HepG2 (cell line): ENCODE results near the gene LZTS2. TPM values are rescaled to one million over a fixed set of nuclear protein-coding genes. Genes with fewer than 3 reads are reported as not detected.

Experiments
- EP300 ChIP-seq, 3 experiments: sonication (generic) in 1 of 3; formaldehyde crosslinking in 1 of 3; IDR thresholded peaks; 2 replicates each; pipeline versions ENCODE4 v1.5.1 to v1.6.1; 2011 to 2020; ENCODE audit warnings: low read depth in 2 of 3, low read length in 2 of 3, borderline replicate concordance in 1 of 3, improper control_type of control experiment in 1 of 3, mild to moderate bottlenecking in 1 of 3, missing genetic modification reagents in 1 of 3, moderate library complexity in 1 of 3
- HMG20A ChIP-seq: IDR thresholded peaks from 2 replicates; pipeline ENCODE4 v1.6.1; 2016; ENCODE audit warnings: borderline replicate concordance
- HOMEZ ChIP-seq: IDR thresholded peaks from 2 replicates; pipeline ENCODE4 v1.6.1; 2016; ENCODE audit warnings: low read depth
- MAZ ChIP-seq, 2 experiments: sonication (generic) in 1 of 2; formaldehyde crosslinking in 1 of 2; IDR thresholded peaks; 2 replicates each; pipeline versions ENCODE4 v1.5.0 to v1.6.1; 2012 to 2020; ENCODE audit warnings: low read depth in 2 of 2, mild to moderate bottlenecking in 2 of 2, borderline replicate concordance in 1 of 2, improper control_type of control experiment in 1 of 2, low read length in 1 of 2, missing genetic modification reagents in 1 of 2, moderate library complexity in 1 of 2
- MED1 ChIP-seq: sonication (generic); formaldehyde crosslinking; IDR thresholded peaks from 2 replicates; pipeline ENCODE4 v1.4.0; 2020; ENCODE audit warnings: missing genetic modification reagents
- NR0B2 ChIP-seq: sonication (generic); formaldehyde crosslinking; IDR thresholded peaks from 2 replicates; pipeline ENCODE4 v1.4.0; 2020; ENCODE audit warnings: mild to moderate bottlenecking, missing genetic modification reagents
- REST ChIP-seq, 2 experiments: IDR thresholded peaks; 2 replicates each; pipeline ENCODE4 v1.6.1; 2011 to 2012; ENCODE audit warnings: low read length in 2 of 2, borderline replicate concordance in 1 of 2, low read depth in 1 of 2, mild to moderate bottlenecking in 1 of 2, moderate library complexity in 1 of 2
- RFX5 ChIP-seq: IDR thresholded peaks from 2 replicates; pipeline ENCODE4 v1.6.1; 2011; ENCODE audit warnings: low read depth, low read length, improper control_type of control experiment
- ZNF354B ChIP-seq: sonication (generic); formaldehyde crosslinking; IDR thresholded peaks from 2 replicates; pipeline ENCODE4 v1.8.0; 2022; ENCODE audit warnings: mild to moderate bottlenecking, missing genetic modification reagents
- ZNF558 ChIP-seq: sonication (generic); formaldehyde crosslinking; IDR thresholded peaks from 2 replicates; pipeline ENCODE4 v1.9.0; 2022; ENCODE audit warnings: mild to moderate bottlenecking, missing genetic modification reagents, borderline replicate concordance
- ZNF747 ChIP-seq: sonication (generic); formaldehyde crosslinking; IDR thresholded peaks from 2 replicates; pipeline ENCODE4 v1.8.1; 2023; ENCODE audit warnings: missing genetic modification reagents, mild to moderate bottlenecking, borderline replicate concordance
- ZSCAN29 ChIP-seq: sonication (generic); formaldehyde crosslinking; conservative IDR thresholded peaks from 2 replicates; pipeline ENCODE4 v1.4.0; 2020; ENCODE audit warnings: mild to moderate bottlenecking, missing genetic modification reagents
- polyA plus RNA-seq, 8 experiments: library from polyadenylated mRNA; depleted of rRNA in 3 of 8; stranded (reverse) in 7 of 8; unstranded in 1 of 8; fragments of >200 nt; fragmentation: Illumina TruSeq in 4 of 8; extraction: Trizol in 4 of 8; gene quantifications; 2 replicates each; pipeline versions ENCODE4 v1.2.1 to v1.2.3, GENCODE V29; 2011 to 2016; ENCODE audit warnings: low read depth in 4 of 8, missing spikeins in 1 of 8, mixed read lengths in 1 of 8; ENCODE audit not compliant: insufficient read depth in 1 of 8
- total RNA-seq, 5 experiments: library from RNA; depleted of rRNA; stranded (reverse); fragments of >200 nt; fragmentation: Illumina TruSeq; extraction: Trizol; gene quantifications; 2 replicates each; pipeline ENCODE4 v1.2.3, GENCODE V29; 2016; ENCODE audit warnings: low read depth in 1 of 5
- TF ChIP-seq, protein P1 (sequence below): sonication (generic); formaldehyde crosslinking; IDR thresholded peaks from 2 replicates; pipeline ENCODE4 v1.4.0; 2020; ENCODE audit warnings: mild to moderate bottlenecking, missing genetic modification reagents
- TF ChIP-seq, protein P2 (sequence below): sonication (generic); formaldehyde crosslinking; IDR thresholded peaks from 2 replicates; pipeline ENCODE4 v1.4.0; 2020; ENCODE audit warnings: missing genetic modification reagents, borderline replicate concordance

Gene LZTS2
- total and polyA plus RNA-seq, 2 of the 13 experiments (the other 11 are each of a cell fraction or from before 2014, with no cell fraction given), result 43.6 to 65.6 TPM

- TF ChIP-seq, protein P1, sequence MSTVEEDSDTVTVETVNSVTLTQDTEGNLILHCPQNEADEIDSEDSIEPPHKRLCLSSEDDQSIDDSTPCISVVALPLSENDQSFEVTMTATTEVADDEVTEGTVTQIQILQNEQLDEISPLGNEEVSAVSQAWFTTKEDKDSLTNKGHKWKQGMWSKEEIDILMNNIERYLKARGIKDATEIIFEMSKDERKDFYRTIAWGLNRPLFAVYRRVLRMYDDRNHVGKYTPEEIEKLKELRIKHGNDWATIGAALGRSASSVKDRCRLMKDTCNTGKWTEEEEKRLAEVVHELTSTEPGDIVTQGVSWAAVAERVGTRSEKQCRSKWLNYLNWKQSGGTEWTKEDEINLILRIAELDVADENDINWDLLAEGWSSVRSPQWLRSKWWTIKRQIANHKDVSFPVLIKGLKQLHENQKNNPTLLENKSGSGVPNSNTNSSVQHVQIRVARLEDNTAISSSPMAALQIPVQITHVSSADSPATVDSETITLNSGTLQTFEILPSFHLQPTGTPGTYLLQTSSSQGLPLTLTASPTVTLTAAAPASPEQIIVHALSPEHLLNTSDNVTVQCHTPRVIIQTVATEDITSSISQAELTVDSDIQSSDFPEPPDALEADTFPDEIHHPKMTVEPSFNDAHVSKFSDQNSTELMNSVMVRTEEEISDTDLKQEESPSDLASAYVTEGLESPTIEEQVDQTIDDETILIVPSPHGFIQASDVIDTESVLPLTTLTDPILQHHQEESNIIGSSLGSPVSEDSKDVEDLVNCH (CRISPR knock-in tag), result no peak
- no peak for TF ChIP-seq NR0B2 (CRISPR knock-in tag)
- no peak for TF ChIP-seq ZNF354B (CRISPR knock-in tag)
- no peak for TF ChIP-seq RFX5
- no peak for TF ChIP-seq ZSCAN29 (CRISPR knock-in tag)
- TF ChIP-seq MED1 (CRISPR knock-in tag), result 0 out of 2 replicates have a peak, but pooled peaks have one; percentile 18
- TF ChIP-seq EP300 (IDR thresholded peaks at IDR 0.05; ENCODE audit: low read depth in 2 of 2, low read length in 2 of 2), result no peak
- TF ChIP-seq EP300 (CRISPR knock-in tag; IDR thresholded peaks at IDR 0.05; ENCODE audit: borderline replicate concordance), result no peak
- TF ChIP-seq HMG20A (CRISPR knock-in tag), result no peak
- 0 out of 2 replicates have a peak, but pooled peaks have one; percentile 27 for TF ChIP-seq HOMEZ (CRISPR knock-in tag)
- TF ChIP-seq MAZ (IDR thresholded peaks at IDR 0.05; ENCODE audit: borderline replicate concordance, low read depth, low read length), result no peak
- TF ChIP-seq MAZ (CRISPR knock-in tag; IDR thresholded peaks at IDR 0.05; ENCODE audit: low read depth), result no peak
- TF ChIP-seq, protein P2, sequence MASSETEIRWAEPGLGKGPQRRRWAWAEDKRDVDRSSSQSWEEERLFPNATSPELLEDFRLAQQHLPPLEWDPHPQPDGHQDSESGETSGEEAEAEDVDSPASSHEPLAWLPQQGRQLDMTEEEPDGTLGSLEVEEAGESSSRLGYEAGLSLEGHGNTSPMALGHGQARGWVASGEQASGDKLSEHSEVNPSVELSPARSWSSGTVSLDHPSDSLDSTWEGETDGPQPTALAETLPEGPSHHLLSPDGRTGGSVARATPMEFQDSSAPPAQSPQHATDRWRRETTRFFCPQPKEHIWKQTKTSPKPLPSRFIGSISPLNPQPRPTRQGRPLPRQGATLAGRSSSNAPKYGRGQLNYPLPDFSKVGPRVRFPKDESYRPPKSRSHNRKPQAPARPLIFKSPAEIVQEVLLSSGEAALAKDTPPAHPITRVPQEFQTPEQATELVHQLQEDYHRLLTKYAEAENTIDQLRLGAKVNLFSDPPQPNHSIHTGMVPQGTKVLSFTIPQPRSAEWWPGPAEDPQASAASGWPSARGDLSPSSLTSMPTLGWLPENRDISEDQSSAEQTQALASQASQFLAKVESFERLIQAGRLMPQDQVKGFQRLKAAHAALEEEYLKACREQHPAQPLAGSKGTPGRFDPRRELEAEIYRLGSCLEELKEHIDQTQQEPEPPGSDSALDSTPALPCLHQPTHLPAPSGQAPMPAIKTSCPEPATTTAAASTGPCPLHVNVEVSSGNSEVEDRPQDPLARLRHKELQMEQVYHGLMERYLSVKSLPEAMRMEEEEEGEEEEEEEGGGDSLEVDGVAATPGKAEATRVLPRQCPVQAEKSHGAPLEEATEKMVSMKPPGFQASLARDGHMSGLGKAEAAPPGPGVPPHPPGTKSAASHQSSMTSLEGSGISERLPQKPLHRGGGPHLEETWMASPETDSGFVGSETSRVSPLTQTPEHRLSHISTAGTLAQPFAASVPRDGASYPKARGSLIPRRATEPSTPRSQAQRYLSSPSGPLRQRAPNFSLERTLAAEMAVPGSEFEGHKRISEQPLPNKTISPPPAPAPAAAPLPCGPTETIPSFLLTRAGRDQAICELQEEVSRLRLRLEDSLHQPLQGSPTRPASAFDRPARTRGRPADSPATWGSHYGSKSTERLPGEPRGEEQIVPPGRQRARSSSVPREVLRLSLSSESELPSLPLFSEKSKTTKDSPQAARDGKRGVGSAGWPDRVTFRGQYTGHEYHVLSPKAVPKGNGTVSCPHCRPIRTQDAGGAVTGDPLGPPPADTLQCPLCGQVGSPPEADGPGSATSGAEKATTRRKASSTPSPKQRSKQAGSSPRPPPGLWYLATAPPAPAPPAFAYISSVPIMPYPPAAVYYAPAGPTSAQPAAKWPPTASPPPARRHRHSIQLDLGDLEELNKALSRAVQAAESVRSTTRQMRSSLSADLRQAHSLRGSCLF (CRISPR knock-in tag), result 0 out of 2 replicates have a peak, but pooled peaks have one; percentile 45
- no peak for TF ChIP-seq ZNF558 (CRISPR knock-in tag)
- no peak for TF ChIP-seq ZNF747 (CRISPR knock-in tag)
- TF ChIP-seq REST (IDR thresholded peaks at IDR 0.05; ENCODE audit: borderline replicate concordance in 1 of 2, low read depth in 1 of 2, low read length in 2 of 2), result no peak
Measured at GRCh38 chr10:100985336-100985735, 14.3 kb upstream of the LZTS2 start (continued).
